HG02623 (cell line): ENCODE data around the gene PPL.
"Not testable (repeated sequence)": the region's sequence is repeated elsewhere in the genome, so short reads cannot be mapped to it uniquely, and the experiment has no call there.

Experiments
- ATAC-seq: cut with Tn5 transposase; IDR thresholded peaks from one replicate; pipeline ENCODE4 v1.9.1; 2021; ENCODE audit warnings: moderate library complexity; ENCODE audit not compliant: unreplicated experiment

The PPL gene

DNA sequence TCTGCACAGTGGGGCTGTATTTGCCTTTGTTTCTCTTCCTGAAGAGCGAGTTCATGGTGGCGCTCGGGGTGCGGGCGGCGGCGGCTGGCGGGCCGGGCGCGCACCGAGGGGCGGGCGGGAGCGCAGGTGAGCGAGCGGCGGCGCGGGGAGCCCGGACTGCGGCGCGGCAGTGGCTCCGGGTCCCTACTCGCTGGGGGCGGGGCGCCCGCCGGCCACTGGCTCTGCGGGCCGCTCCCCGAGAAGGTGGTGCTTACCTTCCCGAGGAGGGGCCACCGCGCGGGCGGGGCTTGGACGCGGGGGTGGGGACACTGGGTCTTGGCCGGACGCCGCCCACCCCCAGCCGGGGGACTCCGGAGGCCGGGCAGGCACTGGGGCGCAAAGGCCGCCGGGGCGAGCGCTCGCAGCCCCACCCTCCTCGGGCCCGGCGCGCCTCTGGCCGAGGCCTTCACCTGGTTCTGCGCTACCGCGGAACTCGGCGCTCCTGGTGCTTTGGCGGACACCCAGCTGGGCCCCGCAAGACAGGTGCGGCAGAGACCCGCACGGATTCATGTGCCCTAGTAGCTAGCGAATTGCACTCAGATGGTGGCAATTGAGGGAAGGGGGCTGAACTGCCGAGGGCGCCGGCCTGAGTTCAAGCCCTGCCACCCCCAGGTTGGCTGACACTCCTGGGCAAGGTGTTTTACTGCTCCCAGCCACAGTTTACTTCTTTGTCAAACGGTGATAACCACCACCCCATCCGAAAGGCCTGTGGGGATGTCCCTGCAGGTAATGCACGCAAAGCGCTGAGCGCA, at the start of gene PPL:
Gene PPL, minus strand, starts transcription at position 158 of the 791 bp plus-strand sequence. Its CDS starts 103 bp downstream, at position 55.
- ATAC-seq, result no peak

DNA sequence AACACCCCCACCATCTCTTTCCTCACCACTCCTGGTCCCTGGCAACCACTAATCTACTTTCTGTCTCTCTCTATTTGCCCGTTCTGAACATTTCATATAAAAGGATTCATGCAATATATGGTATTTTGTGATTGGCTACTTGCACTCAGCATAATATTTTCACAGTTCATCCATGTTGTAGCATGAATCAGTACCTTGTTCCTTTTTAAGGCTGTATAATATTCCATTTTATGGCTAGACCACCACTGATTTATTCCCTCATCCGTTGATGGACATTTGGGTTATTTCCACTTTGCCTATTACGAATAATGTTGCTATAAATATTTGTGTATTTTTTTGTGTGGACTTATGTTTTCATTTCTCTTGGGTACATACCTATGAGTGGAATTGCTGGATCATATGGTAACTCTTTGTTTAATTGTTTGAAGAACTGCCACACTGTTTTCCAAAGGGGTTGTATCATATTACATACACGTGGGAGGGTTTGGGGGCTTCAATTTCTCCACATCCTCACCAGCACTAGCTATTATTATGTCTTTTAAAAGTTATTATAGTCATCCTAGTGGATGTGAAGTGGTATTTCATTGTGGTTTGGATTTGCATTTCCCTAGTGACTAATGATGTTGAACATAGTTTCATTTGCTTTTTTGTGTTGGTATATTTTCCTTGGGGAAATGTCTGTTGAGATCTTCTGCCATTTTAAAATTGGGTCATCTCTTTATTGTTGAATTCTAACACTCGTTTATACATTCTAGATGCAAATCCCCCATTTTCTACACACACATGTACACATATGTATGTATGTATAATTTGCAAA, 47.4 kb upstream of the PPL start:
- ATAC-seq, result no peak

DNA sequence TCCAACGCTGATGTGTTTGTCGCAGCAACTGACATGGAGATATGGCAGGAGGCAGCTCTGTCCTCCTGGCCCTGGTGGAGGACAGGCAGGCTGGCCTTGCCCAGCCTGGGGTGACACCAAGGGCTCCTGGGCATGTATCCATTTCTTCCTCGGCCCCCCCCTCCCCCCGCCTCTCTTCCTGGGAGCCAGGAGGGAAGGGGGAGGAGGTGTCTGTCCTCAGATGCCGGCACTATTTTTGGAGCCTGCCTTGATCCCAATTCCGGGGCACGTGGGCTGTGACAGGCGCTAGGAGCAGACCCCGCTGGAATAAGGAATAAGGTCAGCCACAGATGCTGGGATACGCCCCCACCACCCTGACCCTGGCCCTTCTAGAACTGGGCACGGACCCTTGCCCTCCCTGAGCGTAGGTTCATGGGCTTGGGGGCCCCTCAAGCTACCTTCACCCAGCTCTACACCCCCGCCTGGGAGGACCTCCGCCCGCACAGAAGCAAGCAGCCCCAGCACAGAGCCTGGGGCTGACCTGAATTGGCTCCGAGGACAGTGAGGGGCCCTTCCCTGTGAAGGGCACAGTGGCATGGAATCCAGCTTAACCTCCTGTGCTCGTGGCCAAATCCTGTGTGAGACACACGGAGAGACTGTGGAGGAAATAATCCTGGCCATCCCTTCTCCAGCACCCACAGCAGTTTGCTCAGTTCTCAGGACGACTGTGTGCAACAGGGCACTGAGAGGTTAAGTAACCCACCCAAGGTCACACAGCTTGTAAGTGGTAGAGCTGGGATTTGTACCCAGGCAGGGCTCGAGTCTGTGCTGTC, 45.3 kb upstream of the PPL start:
- no peak for ATAC-seq

- ATAC-seq, result no peak
These were observed 44.5 kb upstream of the PPL start for GRCh38 chr16:4981473-4981872.

DNA sequence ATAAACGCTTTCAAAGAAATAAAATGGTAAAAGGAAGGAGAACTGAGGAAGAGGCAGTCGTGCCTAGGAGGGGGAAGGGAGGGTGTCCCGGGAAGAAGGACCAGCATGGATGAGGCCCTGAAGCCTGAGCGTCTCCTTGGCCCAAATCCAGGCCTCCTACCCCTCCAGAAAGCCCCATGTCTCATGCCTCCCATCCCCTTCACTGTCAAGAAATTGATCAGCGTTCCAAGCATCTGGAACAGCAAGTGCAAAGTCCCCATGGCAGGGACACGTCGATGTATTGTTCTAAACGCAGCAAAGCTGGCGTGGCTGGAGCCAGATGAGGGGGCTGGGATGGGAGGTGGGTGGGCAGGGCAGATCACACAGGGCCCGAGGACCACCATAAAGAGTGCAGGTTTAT, 43.7 kb upstream of the PPL start:
- ATAC-seq, result no peak

GRCh38 chr16:4979736-4980660, 43.0 kb upstream of the PPL start:
- no peak for ATAC-seq

DNA sequence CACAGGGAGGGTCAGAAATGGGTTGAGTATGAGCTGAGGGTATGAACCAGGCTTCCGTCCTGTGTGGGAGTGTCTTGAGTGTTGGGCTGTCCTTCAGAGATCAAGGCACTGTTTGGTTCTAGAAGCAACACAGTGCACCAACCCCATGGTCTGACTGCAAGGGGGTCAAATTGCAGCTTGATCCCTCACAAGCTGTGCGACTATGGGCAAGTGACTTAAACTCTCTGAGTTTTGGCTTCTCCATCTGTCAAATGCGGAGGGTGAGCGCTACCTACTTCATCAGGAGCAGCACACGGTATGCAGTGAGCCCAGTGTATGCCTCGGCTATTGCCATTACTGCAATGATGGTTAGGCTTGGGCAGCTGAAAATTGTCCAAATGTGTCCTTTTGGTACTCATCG, 42.2 kb upstream of the PPL start:
- no peak for ATAC-seq

- no peak for ATAC-seq
These were observed 39.7 kb upstream of the PPL start for GRCh38 chr16:4976611-4977145.

- ATAC-seq, result peak; percentile 70
These were observed 39.1 kb upstream of the PPL start for GRCh38 chr16:4976079-4976478.

- no peak for ATAC-seq
These were observed 36.1 kb upstream of the PPL start for GRCh38 chr16:4972938-4973587.

GRCh38 chr16:4970010-4970409, 33.1 kb upstream of the PPL start:
- ATAC-seq, result no peak

- no peak for ATAC-seq
These were observed 32.0 kb upstream of the PPL start for GRCh38 chr16:4968879-4969483.

DNA sequence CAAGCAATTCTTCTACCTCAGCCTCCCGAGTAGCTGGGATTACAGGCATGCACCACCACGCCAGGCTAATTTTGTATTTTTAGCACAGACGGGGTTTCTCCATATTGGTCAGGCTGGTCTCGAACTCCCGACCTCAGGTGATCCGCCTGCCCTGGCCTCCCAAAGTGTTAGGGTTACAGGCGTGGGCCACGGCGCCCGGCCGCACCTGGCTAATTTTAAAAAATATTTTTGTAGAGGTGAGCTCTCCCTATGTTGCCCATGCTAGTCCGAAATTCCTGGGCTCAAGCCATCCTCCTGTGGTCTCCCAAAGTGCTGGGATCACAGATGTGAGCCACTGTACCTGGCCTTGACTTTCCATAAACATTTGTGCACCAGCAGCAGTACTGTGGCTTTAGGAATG, 31.3 kb upstream of the PPL start:
- not testable (repeated sequence) for ATAC-seq

DNA sequence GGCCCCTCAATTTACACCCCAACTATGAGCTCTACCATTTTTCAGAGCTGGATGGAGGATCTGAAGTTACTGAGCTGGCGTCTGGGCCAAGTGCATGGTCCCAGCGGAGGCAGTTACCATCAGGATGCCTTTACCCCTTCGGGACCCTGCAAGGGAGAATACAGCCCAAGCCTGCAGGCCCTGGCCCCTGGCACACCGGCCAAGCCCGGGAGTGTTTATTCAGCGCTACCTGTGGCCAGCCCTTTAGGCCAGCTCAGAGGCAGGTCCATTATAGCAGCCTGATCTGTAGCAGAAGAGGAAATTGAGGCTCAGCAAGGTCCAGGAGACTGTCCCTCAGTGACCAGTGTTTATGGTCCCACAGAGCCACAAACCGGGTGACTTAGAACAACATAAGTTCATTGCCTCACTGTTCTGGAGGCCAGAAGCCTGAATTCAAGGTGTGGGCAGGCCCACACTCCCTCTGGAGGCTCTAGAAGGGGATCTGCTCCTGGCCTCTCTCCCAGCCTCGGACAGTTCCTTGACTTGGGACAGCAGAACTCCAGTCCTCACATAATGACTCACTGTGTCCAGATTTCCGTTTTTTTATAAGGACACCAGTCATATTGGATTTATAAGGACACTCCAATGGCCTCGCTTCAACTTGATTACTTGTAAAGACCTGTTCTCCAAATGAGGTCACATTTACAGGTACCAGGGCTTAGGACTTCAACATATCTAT, 29.9 kb upstream of the PPL start:
- no peak for ATAC-seq

DNA sequence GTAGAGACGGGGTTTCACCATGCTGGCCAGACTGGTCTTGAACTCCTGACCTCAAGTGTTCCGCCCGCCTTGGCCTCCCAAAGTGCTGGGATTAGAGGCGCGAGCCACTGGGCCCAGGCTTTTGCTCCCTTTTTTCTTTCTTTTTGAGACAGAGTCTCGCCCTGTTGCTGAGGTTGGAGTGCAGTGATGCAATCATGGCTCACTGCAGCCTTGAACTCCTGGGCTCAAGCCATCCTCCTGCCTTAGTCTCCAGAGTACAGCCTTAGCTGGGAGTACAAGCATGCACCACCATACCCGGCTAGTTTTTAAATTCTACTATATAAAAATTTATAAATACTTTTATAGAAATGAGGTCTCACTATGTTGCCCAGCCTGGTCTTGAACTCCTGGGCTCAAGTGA, 26.6 kb upstream of the PPL start:
- not testable (repeated sequence) for ATAC-seq

- no peak for ATAC-seq
These were observed 25.8 kb upstream of the PPL start for GRCh38 chr16:4962716-4963115.

- no peak for ATAC-seq
These were observed 23.6 kb upstream of the PPL start for GRCh38 chr16:4960579-4960978.
